ENCODE measurements around the gene MAP3K20.
A peak's percentile ranks its signal among the peaks of the same experiment; 100 is the strongest.

GRCh38 chr2:173075781-173076580, at the start of gene MAP3K20:
- no peak for TF ChIP-seq E2F1 (CRISPR knock-in tag; IDR thresholded peaks at IDR 0.05)
- TF ChIP-seq MAX (CRISPR knock-in tag; IDR thresholded peaks at IDR 0.05) = no peak; the same call in 1 of the 2 replicates
- TF ChIP-seq JUN (CRISPR knock-in tag; IDR thresholded peaks at IDR 0.05) = no peak
- TF ChIP-seq, protein P1, sequence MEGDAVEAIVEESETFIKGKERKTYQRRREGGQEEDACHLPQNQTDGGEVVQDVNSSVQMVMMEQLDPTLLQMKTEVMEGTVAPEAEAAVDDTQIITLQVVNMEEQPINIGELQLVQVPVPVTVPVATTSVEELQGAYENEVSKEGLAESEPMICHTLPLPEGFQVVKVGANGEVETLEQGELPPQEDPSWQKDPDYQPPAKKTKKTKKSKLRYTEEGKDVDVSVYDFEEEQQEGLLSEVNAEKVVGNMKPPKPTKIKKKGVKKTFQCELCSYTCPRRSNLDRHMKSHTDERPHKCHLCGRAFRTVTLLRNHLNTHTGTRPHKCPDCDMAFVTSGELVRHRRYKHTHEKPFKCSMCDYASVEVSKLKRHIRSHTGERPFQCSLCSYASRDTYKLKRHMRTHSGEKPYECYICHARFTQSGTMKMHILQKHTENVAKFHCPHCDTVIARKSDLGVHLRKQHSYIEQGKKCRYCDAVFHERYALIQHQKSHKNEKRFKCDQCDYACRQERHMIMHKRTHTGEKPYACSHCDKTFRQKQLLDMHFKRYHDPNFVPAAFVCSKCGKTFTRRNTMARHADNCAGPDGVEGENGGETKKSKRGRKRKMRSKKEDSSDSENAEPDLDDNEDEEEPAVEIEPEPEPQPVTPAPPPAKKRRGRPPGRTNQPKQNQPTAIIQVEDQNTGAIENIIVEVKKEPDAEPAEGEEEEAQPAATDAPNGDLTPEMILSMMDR (IDR thresholded peaks at IDR 0.05) = no peak
- no peak for TF ChIP-seq ATF1 (CRISPR knock-in tag; IDR thresholded peaks at IDR 0.05)
- no peak for TF ChIP-seq NR2C2 (CRISPR knock-in tag; IDR thresholded peaks at IDR 0.05)
- TF ChIP-seq ZSCAN18 (CRISPR knock-in tag; IDR thresholded peaks at IDR 0.05) = no peak
- no peak for TF ChIP-seq SMAD4 (CRISPR knock-in tag; IDR thresholded peaks at IDR 0.05)
- TF ChIP-seq ZNF425 (CRISPR knock-in tag; conservative IDR thresholded peaks at IDR 0.05) = no peak
- TF ChIP-seq STAT6 (CRISPR knock-in tag; conservative IDR thresholded peaks at IDR 0.05; ENCODE audit: low read depth) = no peak
- no peak for TF ChIP-seq TEAD4 (CRISPR knock-in tag; IDR thresholded peaks at IDR 0.05)
- TF ChIP-seq PREB (CRISPR knock-in tag; IDR thresholded peaks at IDR 0.05; ENCODE audit: borderline replicate concordance) = no peak
- 0 out of 2 replicates have a peak, but pooled peaks have one; percentile 28 for TF ChIP-seq ZBTB43 (CRISPR knock-in tag; IDR thresholded peaks at IDR 0.05)
- peak; percentile 41; the same call in 1 of the 2 replicates for TF ChIP-seq GABPB1 (CRISPR knock-in tag; IDR thresholded peaks at IDR 0.05)

All from WTC11 (cell line).